CD4-positive, alpha-beta T cell treated with Interleukin-12 subunit alpha and Interleukin-12 subunit beta, for 1 hour (primary cell): Measurements from ENCODE around the gene PSTPIP1.
A peak's percentile ranks its signal among the peaks of the same experiment; 100 is the strongest.

Source experiments
- DNase-seq: peaks from one replicate; pipeline ENCODE4 v3.0.0-alpha.2; 2020

The PSTPIP1 gene

DNA sequence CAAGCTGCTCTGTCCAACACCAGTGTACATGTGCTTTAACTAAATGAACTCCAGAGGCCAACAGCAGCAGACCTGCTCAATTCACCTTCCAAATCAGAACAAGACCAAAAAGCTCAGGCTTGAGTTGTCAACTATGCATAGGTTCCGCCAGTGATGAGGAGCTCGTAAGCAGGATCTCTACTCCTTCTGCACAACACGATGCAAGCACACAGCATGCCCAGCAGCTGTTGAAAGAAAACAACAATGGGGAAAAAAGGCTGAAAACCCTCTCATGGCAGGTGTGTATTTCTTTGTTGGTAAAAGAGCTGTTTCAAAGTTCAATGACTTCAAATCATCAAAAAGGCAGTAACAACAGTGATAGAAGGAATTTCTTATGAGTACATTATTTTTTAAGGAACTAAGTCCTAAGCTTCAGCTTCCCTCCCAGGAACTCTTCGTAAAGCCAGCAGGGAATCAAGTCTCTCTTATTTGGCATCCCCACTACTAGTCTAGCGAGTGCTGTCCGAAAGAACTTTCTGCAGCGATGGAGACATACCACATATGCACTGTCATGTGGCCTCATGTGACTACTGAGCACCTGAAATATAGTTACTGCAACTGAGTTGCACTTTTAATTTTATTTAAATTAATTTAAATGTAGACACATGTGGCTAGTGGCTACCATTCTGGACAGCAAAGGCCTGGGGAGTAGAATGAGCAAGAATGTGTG is 51.9 kb downstream of the PSTPIP1 start:
- DNase-seq = no peak

DNA sequence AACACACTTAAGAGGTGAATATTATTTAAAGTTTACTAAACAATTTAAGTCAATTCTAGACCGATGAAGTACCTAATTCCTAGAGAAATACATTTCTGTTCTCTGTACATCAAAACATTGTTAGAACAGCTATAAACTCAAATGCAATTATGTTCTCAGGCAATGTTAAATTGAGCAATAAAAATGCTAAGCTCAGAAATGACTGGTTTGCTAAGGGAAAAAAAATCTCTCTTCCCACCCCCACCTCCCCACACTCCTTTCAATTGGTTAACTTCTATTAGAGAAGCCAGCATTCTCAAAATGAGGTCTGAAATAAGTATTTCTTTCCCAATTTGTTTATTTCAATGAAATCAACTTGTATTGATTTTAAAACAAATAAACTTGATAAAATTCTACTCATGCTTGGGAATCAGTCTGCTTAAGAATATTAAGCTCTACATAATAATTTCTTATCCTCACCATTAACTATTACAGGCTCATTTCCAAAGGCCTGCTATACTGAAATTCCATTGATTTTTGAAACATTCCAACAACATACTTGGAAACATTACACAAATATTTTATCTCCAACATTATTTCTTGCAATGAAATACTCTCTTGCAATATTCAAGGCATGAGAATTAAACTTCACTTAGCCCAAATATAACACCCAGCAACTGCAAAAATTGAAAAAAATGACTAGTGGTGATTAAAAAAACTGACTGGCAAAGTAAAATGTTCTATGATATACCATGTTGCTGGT is 53.4 kb downstream of the PSTPIP1 start:
- DNase-seq = no peak

DNA sequence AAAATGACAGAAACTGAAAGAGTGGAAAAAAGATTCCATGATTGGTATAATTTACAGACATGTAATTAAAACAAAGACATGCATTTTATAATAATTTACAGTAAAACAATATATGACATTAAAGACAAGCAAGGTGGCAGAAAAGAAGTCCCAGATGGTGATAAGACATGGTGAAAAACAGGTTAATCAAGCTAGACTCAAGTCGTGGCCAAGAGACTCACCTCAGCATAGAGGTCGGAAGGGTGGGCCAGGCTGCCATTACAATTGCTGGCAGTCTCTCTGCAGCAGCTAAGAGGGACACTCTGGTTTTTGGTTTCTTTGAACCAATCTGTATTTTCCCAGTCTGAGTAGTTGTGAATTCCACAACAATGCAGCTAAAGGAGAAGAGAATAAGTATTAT is 57.6 kb downstream of the PSTPIP1 start:
- DNase-seq = no peak

DNA sequence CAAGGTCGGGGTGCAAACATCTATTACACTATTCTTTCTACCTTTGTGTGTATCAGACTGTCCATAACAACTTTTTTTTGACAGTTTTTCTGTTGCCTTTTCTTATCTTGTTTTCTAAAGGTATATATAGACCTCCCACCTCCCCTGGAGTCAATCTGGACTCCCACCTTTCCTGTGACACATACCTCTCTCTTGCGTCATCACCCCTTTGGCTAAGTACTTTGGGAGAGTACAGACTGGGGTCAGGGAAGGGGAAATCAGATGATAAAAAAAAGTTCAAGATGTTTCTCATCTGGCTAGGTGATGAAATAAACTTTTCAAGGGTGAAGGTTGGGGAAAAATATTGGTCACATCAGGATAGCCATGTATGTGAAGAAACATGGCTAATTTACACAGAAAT is 58.8 kb downstream of the PSTPIP1 start:
- no peak for DNase-seq

DNA sequence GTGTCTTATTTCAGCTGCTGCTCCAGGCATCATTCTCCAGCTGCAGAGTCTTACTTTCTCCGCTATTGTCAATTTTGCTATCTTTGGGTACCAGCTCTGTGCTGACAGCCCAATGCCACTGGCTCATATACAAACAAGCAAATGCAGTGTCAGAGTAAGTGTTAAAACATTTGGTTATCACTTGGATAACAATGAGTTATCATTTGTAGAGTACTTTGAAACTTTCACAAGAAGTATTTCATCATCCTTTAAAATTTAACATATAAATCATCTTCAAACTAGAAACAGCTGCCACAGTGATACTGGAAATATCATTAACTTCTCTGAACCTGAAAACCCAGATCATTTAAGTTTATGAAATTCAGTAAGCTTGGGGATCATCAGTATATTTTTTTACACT is 62.1 kb downstream of the PSTPIP1 start:
- no peak for DNase-seq

DNA sequence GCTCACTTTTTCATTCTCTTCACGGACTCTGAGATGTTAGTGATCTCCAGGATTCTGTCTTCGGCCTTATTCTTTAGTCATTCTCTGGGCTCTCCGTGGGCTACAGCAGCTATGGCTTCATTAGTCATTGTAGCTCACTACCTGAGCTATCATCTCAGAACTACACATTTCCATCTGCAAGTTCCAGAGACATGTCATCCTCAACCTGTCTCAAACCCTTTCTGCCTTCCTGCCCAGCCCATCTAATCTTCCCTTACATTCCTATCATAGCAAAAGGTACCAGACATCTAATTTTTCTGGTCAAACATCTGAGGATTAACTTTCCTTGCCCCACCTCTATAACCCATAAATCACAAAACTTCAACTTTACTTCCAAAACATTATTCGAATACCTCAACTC is 62.8 kb downstream of the PSTPIP1 start:
- no peak for DNase-seq

DNA sequence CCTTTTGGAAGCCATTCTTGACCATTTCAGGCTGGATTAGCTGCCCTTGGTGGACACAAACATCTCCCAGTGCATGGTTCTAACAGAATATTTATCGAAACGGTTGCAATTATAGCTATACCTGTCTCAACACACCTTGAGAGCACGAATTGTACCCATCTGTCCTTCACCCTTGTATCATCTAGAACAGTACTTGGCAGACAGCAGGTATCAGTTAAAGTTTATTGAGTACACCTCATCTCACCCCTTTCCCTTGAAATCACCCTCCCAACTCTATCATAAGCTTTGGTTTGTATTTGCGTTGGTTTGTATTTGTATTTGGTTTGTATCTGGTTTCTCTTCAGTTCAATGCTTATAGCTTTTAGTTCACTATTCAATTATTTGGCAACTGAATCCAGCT is 63.5 kb downstream of the PSTPIP1 start:
- DNase-seq = no peak

DNA sequence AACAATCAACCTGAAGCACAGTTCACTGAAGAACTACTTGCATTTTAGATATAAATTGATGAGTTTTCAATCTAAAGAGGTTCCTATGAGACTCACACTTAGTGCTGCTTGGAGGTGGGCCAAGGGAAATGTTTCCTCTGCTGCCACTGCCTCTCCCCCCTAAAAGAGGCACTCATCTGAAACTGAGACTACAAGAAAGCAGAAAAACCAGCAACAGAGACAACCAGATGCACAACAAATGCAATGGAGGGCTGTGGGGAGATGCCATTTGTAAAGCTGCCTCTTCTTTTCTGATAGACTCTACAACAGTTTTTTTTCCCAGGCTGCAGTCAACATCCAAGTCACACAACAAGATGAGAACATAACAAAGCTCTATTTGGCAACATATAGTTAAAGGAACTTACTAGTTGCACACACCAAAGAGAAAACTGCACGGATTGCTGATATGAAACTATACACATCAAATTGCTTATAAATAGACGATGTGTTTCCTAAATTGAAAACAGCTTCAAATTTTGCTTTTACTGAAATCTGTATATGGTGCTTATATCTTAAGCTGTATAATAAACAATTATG is 64.9 kb downstream of the PSTPIP1 start:
- DNase-seq = no peak

DNA sequence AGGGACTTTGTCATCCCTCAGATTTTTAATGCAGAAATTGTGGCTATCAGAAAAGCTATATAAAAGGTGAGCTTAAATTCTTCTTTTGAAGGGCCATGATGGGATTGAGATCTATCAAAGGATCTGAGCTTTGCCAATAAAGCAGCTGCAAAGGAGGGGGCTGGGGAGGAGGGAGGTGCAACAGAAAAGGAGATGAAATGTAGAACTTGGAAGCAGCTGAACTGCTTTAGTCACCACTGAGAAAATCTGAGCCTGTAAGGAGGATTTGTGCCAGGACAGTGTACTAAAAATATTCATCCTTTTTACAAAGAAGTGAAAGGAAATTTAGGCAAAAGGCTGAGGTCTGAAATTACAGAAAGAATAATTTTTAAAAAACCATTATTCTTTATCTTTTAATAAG is 65.6 kb downstream of the PSTPIP1 start:
- DNase-seq = no peak

DNA sequence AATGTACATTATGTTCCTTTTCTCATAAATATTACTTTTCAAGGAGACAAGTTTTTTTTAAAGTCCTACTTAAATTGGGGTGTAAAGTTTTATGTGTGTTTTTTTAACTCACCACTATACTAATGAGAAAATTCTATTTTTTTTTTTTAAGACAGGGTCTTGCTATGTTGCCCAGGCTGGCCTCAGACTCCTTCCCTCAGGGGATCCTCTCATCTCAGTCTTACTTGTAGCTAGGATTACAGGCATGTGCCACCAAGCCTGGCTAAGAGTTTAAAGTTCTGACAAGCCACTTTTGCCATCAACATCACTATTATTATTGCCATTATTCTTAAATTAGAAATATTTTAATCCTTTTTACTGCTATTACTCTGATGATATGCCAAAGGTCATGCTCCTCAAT is 68.3 kb downstream of the PSTPIP1 start:
- no peak for DNase-seq

DNA sequence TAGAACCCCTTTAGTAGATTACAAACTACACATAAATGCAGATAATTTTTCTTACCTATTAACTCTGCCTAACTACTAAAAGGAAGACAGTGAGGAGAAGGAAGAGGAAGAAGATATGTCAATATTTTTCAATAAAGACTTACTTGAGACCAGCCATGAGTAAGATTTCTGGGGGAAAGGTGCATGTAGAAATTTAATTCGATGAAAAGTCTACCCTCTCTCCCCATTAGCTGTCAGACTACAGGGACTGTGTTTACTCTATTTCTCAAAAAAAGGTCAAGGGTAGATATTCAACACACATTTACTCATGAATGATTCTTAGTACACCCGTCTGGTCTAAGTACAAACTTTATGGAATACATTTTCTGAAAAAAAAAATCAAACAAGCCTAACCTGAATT is 69.1 kb downstream of the PSTPIP1 start:
- DNase-seq = no peak

DNA sequence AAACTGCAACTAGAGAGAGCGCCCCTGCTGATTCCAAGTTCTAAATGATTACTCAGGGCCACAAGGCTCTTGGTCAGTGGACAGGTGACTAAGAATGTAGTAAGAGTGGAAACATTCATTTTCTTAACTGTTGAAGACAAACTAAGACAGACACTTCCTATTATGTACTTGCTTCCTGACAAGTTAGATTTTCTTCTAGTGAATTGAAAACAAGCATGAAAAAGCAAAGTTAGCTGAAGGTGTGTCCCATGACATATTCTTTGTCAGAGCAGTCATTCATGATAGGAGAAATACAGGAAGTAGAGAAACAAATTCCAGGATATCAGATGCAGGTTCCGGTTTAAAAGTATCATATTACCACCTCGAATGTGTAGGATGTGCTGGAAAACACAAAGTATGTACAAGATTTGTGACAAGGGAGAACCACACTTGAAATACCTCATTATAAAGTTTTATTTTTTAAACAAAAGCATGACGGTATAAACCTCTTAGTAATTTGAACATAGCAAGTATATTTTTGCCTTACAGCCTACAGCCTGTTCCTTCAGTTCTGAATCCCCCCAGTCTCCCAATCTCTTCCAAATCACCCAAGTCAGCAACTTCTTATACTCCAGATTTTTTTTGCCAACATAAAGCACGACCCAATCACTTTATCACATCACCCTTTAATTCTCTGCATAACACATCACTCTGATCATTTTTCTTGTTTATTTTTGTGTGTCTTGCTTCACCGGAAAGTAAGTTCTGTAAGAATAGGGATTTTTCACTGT is 69.8 kb downstream of the PSTPIP1 start:
- no peak for DNase-seq

DNA sequence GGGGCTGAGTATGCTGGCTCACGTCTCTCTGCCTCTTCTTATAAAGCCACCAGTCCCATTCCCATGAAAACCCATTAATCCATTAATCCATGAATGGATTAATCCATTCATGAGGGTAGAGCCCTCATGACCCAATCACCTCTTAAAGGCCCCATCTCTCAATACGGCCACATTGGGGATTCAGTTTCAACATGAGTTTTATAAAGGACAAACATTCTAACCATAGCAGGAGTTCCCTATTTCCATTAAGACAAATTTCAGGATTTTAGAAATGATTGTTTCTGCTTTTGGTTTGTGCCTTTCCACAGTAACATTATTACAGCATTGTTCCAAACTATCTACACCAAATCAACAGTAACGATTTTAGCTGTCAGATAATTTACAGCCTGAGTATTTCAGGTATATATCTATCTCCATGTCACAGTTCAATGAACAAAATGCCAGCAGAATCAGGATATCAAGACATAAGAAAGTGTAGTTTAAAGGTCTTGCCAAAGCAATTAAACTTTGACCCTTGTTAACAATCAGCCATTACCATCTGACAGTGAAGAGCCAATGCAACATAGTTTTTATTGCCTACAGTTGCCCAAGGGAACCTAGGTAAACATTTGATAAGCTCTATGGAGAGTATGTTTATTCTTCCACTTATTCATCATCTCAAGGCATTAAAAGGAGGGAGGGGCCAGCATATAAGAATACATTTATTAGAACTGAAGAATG is 72.2 kb downstream of the PSTPIP1 start:
- DNase-seq = no peak

DNA sequence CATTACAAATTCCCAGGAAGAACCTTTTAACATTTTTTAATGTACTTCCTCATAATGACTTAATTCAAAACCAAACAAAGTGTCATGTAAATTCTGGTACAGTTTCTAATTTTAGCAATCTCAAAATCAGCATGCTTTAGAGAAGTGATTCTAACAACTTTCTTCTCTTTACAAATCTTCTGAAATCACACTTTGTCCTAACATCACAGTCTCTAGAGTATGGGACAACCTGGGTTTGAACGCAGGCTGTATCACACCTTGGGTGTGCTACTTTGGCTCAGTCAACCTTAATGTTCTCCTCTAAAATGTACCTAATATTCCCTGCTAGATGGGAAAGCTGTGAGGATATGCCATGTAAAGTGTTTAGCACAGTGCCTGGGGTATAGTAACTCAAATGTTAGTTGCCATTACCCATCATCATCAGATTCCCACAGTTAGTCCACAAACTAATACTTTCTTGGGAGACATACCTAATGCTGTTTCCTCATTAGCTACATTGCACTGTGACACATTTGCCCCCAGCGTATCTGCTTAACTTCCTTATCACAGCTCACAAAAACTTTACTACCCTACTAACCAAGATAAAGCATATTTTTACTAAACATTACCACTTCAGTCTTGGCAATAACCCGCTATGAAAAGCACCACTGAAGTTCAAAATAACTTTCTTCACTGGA is 72.9 kb downstream of the PSTPIP1 start:
- DNase-seq = no peak

DNA sequence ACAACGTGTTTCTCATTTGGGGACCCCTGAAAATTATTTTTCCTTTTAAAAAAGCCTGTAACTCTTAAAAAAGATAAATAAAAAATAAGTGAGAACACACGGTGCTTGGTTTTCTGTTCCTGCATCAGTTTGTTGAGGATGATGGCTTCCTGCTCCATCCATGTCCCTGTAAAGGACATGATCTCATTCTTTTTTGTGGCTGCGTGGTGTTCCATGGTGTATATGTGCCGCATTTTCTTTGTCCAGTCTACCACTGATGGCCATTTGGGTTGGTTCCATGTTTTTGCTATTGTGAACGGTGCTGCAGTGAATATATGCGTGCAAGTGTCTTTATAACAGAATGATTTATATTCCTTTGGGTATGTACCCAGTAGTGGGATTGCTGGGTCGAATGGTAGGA is 73.7 kb downstream of the PSTPIP1 start:
- no peak for DNase-seq

DNA sequence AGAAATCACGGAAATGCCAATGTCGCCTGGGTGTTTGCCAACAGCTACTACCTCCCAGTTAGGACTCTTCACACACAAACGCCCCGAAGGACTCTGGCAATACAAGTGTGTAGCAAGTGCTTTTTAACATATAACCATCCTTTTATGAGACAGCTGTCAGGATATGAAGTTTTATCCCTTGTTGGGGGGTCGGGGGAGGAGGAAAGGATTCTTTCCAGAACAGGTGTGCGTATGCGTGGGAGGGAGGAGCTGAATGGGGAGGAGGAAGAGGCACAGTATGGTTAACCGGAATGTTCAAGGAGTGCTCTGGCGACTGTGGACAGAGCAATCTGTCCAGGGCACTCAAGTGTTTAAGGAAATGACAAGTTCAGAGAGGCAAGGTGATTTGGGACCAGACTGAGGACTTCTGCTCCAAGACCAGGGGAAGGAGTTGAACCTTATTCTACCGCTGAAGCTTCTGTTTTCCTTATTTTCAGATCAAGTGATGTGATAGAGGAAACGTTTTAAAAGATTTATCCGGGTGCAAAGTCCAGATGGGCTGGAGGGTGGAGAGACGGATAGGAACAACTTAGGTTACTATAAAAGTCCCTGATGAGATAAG is 74.7 kb downstream of the PSTPIP1 start:
- DNase-seq = no peak

DNA sequence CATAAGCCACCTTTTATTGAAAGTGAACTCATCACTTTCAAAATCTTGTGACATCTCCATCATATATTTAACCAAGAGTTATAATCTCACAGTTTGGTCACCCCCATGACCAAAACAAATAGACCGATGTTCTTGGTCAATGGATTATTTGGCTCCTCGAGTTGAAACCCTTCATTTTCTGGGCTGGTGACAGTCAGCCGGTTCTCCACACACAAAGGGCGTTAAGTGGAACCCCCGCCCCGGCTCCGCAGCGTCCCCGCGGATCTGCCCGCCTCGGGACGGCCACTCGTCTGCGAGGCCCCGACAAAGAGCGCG is 75.2 kb downstream of the PSTPIP1 start:
- DNase-seq = no peak

DNA sequence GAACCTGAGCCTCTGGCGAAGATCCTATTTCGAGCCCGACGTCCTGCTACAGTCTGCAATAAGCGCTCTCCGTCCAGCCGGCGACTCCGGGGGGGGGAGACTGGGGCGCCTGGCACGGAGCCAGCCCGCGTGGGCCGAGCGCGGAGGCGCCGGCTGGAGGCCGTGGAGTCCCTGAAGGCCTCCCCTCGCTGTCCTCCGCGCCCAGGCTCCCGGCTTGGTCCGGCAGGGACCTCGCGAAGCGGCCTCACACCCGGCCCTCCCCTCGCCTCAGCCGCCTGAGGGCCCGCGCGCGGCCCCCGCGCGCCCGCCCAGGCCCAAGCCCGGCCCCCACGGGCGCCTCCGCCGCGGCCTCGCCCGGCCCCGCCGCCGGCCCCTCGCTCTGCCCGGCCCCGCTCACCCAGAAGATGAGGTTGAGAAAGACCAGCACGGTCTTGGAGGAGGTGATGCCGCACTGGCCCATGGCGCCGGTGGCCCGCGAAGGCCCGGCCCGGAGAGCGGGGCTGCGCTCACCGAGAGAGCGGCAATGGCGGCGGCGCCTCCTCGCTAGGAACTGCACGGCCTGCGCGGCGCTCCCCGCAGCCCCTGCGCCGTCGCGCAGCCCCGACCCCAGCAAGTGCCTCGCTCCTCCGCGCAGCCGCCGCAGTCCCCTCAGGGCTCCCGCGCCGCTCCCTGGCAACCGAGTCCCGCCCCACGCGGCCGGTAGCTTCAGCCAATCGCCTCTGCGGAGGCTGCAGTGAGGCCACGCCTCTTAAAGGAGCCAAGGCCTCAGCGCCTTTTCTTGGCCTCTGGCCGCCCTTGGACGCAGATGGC is 75.8 kb downstream of the PSTPIP1 start, which contains the start of gene TSPAN3:
Gene TSPAN3 (minus strand): TSS at position 615 of the 810 bp plus-strand sequence. CDS start 155 bp downstream, at position 460.
- peak; percentile 92 for DNase-seq

DNA sequence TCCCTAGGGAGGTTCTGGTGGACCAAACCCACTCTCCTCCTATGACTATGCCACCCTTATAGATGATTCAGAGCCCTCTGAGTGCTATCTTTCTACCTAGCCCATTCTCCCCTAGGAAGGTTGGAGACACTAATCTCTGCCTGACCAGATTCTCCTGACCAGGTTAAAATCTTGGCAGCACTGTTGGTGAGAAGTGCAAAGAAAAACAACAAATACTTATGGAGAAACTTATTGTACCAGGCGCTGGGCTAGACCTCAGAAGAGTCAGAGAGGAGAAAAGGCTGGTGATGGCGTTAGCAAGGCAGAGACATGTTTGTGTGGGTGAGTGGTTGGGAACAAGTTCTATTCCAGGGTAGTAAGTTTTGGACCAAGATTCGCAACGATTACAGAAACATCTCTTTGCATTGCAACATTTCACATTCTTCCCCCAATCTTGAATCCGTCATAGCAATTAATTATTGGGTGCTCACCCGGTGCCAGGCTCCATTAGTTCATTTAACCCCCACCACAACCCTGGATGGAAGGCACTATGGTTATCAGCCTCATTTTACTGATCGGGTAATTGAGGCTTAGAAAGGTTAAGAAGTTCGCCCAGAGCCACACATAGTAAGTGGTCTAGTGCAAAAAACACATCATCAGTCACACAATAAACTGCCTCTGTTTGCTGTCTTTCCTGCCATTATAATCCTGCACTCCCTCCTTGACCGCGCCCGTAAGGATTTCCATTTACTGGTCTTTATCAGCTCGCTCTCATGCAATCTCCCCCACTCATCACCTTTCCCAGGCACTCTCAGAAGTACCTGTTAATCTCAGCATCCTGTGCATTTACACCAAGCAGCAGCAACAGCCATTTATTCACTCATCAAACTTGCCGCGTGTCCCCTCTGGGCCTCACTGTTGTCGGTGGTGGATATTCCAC is 76.6 kb downstream of the PSTPIP1 start:
- no peak for DNase-seq

DNA sequence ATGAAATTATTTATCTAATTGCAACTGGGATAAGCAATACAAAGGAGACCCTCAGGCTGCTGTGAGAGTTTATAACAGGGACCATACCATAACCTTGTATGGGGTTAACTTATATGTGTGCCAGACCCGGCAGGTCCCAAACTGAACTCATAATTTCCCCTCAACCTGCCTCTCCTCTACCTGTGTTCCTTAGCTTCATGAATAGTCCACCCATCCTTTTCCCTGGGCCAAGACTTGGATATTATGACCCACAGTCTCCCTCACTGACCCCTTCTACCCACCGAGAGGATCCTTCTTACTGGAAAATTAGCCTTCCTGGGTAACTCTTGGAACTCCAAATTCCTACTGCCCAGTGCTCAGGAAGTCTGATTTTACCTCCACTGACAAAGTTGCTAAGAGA is 79.4 kb downstream of the PSTPIP1 start:
- DNase-seq = no peak
